K562 (cell line): ENCODE results near the gene CHST14. TPM values are rescaled to one million over a fixed set of nuclear protein-coding genes. Genes with fewer than 3 reads are reported as not detected.

Experiments used
- BRD9 ChIP-seq: fragments of 450-650 bp; IDR thresholded peaks from 2 replicates; pipeline ENCODE4 v1.6.1; 2018; ENCODE audit warnings: low read depth; ENCODE audit not compliant: partially characterized antibody
- DPF2 ChIP-seq: fragments of 450-650 bp; IDR thresholded peaks from 2 replicates; pipeline ENCODE4 v1.6.1; 2016
- EGR1 ChIP-seq: fragments of 450-650 bp; conservative IDR thresholded peaks from 2 replicates; pipeline ENCODE4 v1.6.1; 2017; ENCODE audit warnings: mild to moderate bottlenecking
- GTF2A2 ChIP-seq: IDR thresholded peaks from 2 replicates; pipeline ENCODE4 v1.6.1; 2016; ENCODE audit warnings: mild to moderate bottlenecking, missing genetic modification characterization, missing compliant biosample characterization
- PTRF ChIP-seq: fragments of 450-650 bp; IDR thresholded peaks from 2 replicates; pipeline ENCODE4 v1.6.1; 2016; ENCODE audit warnings: mild to moderate bottlenecking, missing genetic modification characterization, missing compliant biosample characterization
- SIRT6 ChIP-seq: IDR thresholded peaks from one replicate; pipeline ENCODE4 v1.6.1; 2012; ENCODE audit warnings: low read depth, mild to moderate bottlenecking, control low read depth, inconsistent platforms, low read length, moderate library complexity
- TAF1 ChIP-seq: IDR thresholded peaks from 2 replicates; pipeline ENCODE4 v1.6.1; 2011; ENCODE audit warnings: mild to moderate bottlenecking, low read length, moderate library complexity; ENCODE audit not compliant: insufficient read depth, control insufficient read depth, severe bottlenecking; ENCODE audit errors: extremely low read depth
- TBP ChIP-seq: optimal IDR thresholded peaks from 2 replicates; pipeline ENCODE3; 2011; ENCODE audit warnings: low read depth, low read length, improper control_type of control experiment
- ZNF551 ChIP-seq: fragments of 250-450 bp; sonication (Bioruptor Pico); IDR thresholded peaks from 2 replicates; pipeline ENCODE4 v1.5.0; 2021; ENCODE audit warnings: mild to moderate bottlenecking, moderate library complexity
- polyA plus RNA-seq, 8 experiments: library from polyadenylated mRNA; depleted of rRNA in 4 of 8; stranded (reverse) in 5 of 8; unstranded in 3 of 8; fragments of >200 nt; fragmentation: Nextera tagmentation in 2 of 8; fragmentation: Illumina TruSeq in 1 of 8; extraction: Ambion mirVana in 2 of 8; extraction: Trizol in 1 of 8; gene quantifications; 2 replicates each; pipeline versions ENCODE4 v1.2.1 to v1.2.3, GENCODE V29; 2011 to 2014; ENCODE audit warnings: inconsistent platforms in 1 of 8, missing spikeins in 1 of 8
- total RNA-seq, 7 experiments: library from RNA; depleted of rRNA in 6 of 7; stranded (reverse); fragments of >200 nt in 6 of 7; fragmentation: Illumina TruSeq in 2 of 7; extraction: Trizol in 2 of 7; gene quantifications; 2 replicates each; pipeline versions ENCODE4 v1.2.1 to v1.2.3, GENCODE V29; 2011 to 2021; ENCODE audit warnings: low replicate concordance in 1 of 7
- TF ChIP-seq, protein P1 (sequence below): IDR thresholded peaks from 2 replicates; pipeline ENCODE4 v1.6.1; 2014; ENCODE audit warnings: antibody characterized with exemption
- TF ChIP-seq, protein P2 (sequence below): fragments of 250-450 bp; sonication (Bioruptor Pico); IDR thresholded peaks from 2 replicates; pipeline ENCODE4 v1.5.0; 2022; ENCODE audit warnings: mild to moderate bottlenecking
- TF ChIP-seq, protein P3 (sequence below): fragments of 450-650 bp; IDR thresholded peaks from 2 replicates; pipeline ENCODE4 v1.6.1; 2016; ENCODE audit warnings: borderline replicate concordance
- TF ChIP-seq, protein P4 (sequence below), 2 experiments: fragments of 450-650 bp in 1 of 2; sonication (generic) in 1 of 2; formaldehyde crosslinking in 1 of 2; IDR thresholded peaks; 2 replicates each; pipeline versions ENCODE4 v1.7.1 to v1.9.0; 2016 to 2022; ENCODE audit warnings: inconsistent platforms in 1 of 2, mild to moderate bottlenecking in 1 of 2, missing genetic modification reagents in 1 of 2

CHST14 gene
- total and polyA plus RNA-seq, 9 of the 15 experiments (the other 6 are each of a cell fraction or from before 2014, with no cell fraction given) = 1.6 to 12.1 (median 4.5) TPM

DNA sequence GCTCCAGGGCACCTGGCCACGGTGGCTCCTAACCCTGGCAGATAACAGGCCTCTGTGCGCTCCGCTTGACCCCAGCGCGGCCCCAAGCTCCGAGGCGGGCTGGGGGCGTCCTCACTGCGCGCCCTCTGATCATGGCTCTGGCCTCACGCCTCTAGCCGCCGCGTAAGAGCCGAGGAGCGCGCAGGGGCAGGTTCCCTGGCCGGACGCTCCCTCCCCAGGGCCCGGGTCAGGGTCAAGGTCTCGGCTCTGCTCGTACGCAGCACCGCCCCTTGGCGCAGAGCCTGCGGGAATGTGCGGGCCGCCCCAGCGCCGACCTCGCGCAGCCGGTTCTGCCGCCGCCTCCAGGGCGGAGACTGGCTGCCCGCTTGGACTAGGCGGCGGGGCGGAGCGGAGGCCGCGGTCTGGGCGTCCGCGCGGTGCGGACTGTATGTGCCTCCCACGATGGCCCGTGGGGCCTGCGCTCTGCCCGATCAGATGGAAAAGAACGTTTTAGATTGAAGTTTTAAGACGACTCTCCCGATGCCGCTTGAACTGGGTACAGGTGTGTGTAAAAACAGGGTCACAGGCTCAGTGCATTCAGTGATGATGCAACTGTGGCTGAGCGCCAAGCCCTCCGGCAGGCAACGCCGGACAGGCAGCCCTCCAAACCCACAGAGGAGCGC is 40.8 kb downstream of the CHST14 start (continued):
- TF ChIP-seq SIRT6 = no peak
- peak; percentile 20 for TF ChIP-seq TAF1
- no peak for TF ChIP-seq BRD9
- TF ChIP-seq, protein P1, sequence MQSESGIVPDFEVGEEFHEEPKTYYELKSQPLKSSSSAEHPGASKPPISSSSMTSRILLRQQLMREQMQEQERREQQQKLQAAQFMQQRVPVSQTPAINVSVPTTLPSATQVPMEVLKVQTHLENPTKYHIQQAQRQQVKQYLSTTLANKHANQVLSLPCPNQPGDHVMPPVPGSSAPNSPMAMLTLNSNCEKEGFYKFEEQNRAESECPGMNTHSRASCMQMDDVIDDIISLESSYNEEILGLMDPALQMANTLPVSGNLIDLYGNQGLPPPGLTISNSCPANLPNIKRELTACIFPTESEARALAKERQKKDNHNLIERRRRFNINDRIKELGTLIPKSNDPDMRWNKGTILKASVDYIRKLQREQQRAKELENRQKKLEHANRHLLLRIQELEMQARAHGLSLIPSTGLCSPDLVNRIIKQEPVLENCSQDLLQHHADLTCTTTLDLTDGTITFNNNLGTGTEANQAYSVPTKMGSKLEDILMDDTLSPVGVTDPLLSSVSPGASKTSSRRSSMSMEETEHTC = no peak
- TF ChIP-seq, protein P2, sequence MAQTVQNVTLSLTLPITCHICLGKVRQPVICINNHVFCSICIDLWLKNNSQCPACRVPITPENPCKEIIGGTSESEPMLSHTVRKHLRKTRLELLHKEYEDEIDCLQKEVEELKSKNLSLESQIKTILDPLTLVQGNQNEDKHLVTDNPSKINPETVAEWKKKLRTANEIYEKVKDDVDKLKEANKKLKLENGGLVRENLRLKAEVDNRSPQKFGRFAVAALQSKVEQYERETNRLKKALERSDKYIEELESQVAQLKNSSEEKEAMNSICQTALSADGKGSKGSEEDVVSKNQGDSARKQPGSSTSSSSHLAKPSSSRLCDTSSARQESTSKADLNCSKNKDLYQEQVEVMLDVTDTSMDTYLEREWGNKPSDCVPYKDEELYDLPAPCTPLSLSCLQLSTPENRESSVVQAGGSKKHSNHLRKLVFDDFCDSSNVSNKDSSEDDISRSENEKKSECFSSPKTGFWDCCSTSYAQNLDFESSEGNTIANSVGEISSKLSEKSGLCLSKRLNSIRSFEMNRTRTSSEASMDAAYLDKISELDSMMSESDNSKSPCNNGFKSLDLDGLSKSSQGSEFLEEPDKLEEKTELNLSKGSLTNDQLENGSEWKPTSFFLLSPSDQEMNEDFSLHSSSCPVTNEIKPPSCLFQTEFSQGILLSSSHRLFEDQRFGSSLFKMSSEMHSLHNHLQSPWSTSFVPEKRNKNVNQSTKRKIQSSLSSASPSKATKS (CRISPR knock-in tag) = no peak
- TF ChIP-seq GTF2A2 (tag) = no peak
- TF ChIP-seq TBP = peak; percentile 69
- no peak for TF ChIP-seq PTRF (tag)
- no peak; the same call in 1 of the 2 replicates for TF ChIP-seq DPF2
- TF ChIP-seq EGR1 = no peak
- TF ChIP-seq ZNF551 = no peak
- TF ChIP-seq, protein P3, sequence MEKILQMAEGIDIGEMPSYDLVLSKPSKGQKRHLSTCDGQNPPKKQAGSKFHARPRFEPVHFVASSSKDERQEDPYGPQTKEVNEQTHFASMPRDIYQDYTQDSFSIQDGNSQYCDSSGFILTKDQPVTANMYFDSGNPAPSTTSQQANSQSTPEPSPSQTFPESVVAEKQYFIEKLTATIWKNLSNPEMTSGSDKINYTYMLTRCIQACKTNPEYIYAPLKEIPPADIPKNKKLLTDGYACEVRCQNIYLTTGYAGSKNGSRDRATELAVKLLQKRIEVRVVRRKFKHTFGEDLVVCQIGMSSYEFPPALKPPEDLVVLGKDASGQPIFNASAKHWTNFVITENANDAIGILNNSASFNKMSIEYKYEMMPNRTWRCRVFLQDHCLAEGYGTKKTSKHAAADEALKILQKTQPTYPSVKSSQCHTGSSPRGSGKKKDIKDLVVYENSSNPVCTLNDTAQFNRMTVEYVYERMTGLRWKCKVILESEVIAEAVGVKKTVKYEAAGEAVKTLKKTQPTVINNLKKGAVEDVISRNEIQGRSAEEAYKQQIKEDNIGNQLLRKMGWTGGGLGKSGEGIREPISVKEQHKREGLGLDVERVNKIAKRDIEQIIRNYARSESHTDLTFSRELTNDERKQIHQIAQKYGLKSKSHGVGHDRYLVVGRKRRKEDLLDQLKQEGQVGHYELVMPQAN = no peak
- TF ChIP-seq, protein P4, sequence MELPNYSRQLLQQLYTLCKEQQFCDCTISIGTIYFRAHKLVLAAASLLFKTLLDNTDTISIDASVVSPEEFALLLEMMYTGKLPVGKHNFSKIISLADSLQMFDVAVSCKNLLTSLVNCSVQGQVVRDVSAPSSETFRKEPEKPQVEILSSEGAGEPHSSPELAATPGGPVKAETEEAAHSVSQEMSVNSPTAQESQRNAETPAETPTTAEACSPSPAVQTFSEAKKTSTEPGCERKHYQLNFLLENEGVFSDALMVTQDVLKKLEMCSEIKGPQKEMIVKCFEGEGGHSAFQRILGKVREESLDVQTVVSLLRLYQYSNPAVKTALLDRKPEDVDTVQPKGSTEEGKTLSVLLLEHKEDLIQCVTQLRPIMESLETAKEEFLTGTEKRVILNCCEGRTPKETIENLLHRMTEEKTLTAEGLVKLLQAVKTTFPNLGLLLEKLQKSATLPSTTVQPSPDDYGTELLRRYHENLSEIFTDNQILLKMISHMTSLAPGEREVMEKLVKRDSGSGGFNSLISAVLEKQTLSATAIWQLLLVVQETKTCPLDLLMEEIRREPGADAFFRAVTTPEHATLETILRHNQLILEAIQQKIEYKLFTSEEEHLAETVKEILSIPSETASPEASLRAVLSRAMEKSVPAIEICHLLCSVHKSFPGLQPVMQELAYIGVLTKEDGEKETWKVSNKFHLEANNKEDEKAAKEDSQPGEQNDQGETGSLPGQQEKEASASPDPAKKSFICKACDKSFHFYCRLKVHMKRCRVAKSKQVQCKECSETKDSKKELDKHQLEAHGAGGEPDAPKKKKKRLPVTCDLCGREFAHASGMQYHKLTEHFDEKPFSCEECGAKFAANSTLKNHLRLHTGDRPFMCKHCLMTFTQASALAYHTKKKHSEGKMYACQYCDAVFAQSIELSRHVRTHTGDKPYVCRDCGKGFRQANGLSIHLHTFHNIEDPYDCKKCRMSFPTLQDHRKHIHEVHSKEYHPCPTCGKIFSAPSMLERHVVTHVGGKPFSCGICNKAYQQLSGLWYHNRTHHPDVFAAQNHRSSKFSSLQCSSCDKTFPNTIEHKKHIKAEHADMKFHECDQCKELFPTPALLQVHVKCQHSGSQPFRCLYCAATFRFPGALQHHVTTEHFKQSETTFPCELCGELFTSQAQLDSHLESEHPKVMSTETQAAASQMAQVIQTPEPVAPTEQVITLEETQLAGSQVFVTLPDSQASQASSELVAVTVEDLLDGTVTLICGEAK (IDR thresholded peaks at IDR 0.05) = no peak
- TF ChIP-seq, protein P4 (CRISPR knock-in tag; IDR thresholded peaks at IDR 0.05) = no peak
